ENCODE results near the gene TMF1. TPM values are rescaled to one million over a fixed set of nuclear protein-coding genes. Genes with fewer than 3 reads are reported as not detected.

TMF1 gene
- total RNA-seq, 1 donor from 2014 or later: 35.7 TPM

GRCh38 chr3:69005791-69006482 lies 46.2 kb downstream of the TMF1 start:
- no peak overlapping the region for H3K27ac Mint-ChIP-seq
- no peak for DNase-seq (ENCODE audit: low spot score)
- intact Hi-C loops (cut with micrococcal nuclease): no loop called here
- peaks cover 37% of the 10 kb centered on the region for H3K36me3 Mint-ChIP-seq (ENCODE audit: low read depth)
- H3K27me3 Mint-ChIP-seq (ENCODE audit: low read depth): no peaks in the 10 kb centered on the region
- H3K4me3 Mint-ChIP-seq (ENCODE audit: low read depth): no peak overlapping the region
- H3K9me3 Mint-ChIP-seq: no peaks in the 10 kb centered on the region
- H3K4me1 Mint-ChIP-seq (ENCODE audit: low read depth): no peaks in the 10 kb centered on the region

DNA sequence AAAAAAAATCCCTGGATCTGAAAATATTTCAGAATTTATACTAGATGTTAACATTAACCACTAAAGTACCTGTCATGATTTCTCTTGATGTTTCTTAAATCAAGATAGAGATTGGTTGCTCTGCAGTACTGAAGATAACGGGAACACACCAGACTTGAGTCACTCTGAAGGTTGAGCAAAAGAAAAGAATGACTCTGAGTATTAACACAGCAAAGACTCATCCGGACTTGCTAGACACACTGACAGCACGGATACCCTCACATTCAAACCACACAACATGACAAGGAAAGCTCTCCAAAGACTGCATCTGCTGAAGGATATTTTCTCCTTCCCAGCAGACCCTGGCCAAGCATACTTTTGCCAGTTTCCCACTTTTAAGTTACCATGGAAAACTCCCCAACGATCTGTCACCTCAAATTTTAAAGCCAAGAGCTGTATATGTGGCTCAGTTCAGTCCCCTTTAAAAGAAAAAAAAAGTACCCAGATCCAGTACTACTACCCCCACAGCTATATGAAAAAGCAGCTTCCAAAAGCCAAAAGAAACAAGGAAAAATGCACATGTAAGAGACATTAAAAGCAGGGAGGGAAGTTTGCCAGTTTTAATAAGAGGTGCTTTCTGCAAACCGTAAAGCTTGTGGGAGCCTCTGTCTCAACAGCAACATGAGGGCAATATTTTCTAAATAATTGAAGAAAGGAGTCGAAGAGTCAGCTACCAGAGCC lies 46.9 kb downstream of the TMF1 start:
- intact Hi-C loops (cut with micrococcal nuclease): no loop called here
- no peaks in the 10 kb centered on the region for H3K9me3 Mint-ChIP-seq
- no peak overlapping the region for H3K4me3 Mint-ChIP-seq (ENCODE audit: low read depth)
- H3K4me1 Mint-ChIP-seq (ENCODE audit: low read depth): peaks cover 1% of the 10 kb centered on the region
- no peak for DNase-seq (ENCODE audit: low spot score)
- H3K36me3 Mint-ChIP-seq (ENCODE audit: low read depth): peaks cover 32% of the 10 kb centered on the region
- H3K27ac Mint-ChIP-seq: no peak overlapping the region
- H3K27me3 Mint-ChIP-seq (ENCODE audit: low read depth): no peaks in the 10 kb centered on the region

- intact Hi-C loops (cut with micrococcal nuclease): no loop called here
- H3K4me1 Mint-ChIP-seq (ENCODE audit: low read depth): peaks cover 1% of the 10 kb centered on the region
- no peak overlapping the region for H3K4me3 Mint-ChIP-seq (ENCODE audit: low read depth)
- no peak for DNase-seq (ENCODE audit: low spot score)
- H3K27ac Mint-ChIP-seq: no peak overlapping the region
- H3K9me3 Mint-ChIP-seq: no peaks in the 10 kb centered on the region
- no peaks in the 10 kb centered on the region for H3K27me3 Mint-ChIP-seq (ENCODE audit: low read depth)
- peaks cover 33% of the 10 kb centered on the region for H3K36me3 Mint-ChIP-seq (ENCODE audit: low read depth)
Measured at GRCh38 chr3:69004138-69004537, 48.0 kb downstream of the TMF1 start.

DNA sequence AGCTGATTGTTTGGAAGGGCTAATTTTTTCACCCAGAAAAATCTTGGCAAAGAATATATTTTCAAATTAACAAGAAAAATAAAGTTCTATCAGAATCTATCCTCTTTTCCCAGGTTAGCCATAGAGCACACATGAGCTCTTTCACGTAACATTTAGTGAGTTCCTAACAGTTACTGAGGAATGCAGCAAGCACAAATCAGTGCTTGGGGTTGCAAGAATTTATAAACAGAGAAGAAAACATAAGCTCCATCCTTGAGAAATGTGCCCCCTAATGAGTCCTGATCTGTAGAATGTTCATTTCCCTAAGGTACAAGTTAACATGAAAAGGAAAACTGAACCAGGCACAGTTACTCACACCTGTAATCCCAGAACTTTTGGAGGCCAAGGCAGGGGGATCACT lies 52.5 kb downstream of the TMF1 start:
- H3K27ac Mint-ChIP-seq: no peak overlapping the region
- H3K4me3 Mint-ChIP-seq (ENCODE audit: low read depth): no peak overlapping the region

DNA sequence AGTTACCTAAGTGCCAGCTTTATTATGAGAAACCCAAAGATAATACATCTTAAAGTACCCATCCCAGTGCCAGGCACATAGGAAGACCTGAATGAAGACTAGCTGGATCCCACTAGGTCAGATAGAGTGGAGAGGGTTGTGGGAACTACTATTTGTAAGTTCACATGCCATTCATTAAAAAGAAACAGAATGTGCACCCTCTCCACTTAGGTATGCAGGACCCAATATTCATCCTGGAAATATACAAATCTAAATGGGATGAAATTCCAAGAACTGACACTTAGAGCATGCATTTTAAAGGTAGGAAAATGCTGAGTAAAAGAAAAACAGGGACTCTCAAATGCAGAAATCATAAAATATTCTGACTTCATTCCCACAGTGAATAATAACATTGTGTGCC lies 53.0 kb downstream of the TMF1 start:
- Mint-ChIP-seq H3K9me3 (no peaks in the 10 kb centered on the region), H3K36me3 (ENCODE audit: low read depth) (peaks cover 36% of the 10 kb centered on the region), H3K27ac (no peak overlapping the region), H3K4me3 (ENCODE audit: low read depth) (no peak overlapping the region), H3K4me1 (ENCODE audit: low read depth) (peaks cover 7% of the 10 kb centered on the region), H3K27me3 (ENCODE audit: low read depth) (no peaks in the 10 kb centered on the region)
- intact Hi-C loops (cut with micrococcal nuclease): no loop called here
- no peak for DNase-seq (ENCODE audit: low spot score)

More for the DNA sequence above, 52.5 kb downstream of the TMF1 start:
- Mint-ChIP-seq H3K36me3 (ENCODE audit: low read depth) (peaks cover 36% of the 10 kb centered on the region), H3K9me3 (no peaks in the 10 kb centered on the region), H3K4me1 (ENCODE audit: low read depth) (peaks cover 7% of the 10 kb centered on the region), H3K27me3 (ENCODE audit: low read depth) (no peaks in the 10 kb centered on the region)
- no peak for DNase-seq (ENCODE audit: low spot score)
- intact Hi-C loops (cut with micrococcal nuclease): no loop called here

DNA sequence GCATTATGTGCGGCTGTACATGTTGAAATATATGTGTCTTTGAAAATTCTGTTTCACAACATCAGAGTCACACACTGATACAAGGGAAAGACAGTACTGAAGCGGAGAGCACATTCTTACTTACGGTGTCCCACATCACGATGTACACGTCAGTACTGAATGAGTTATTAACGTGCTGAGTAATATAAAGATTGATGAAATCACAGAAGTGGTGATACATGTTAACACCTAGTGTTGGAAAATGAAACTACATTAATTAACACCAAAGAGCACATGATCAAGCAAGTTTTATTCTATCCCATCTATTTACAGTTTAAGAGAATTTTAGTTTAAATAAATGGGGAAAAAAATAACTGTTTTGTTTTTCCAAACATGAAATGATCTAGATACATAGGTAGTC lies 54.2 kb downstream of the TMF1 start:
- no peaks in the 10 kb centered on the region for H3K27me3 Mint-ChIP-seq (ENCODE audit: low read depth)
- intact Hi-C loops (cut with micrococcal nuclease): no loop called here
- H3K27ac Mint-ChIP-seq: no peak overlapping the region
- DNase-seq (ENCODE audit: low spot score): no peak
- no peak overlapping the region for H3K4me3 Mint-ChIP-seq (ENCODE audit: low read depth)
- H3K4me1 Mint-ChIP-seq (ENCODE audit: low read depth): peaks cover 7% of the 10 kb centered on the region
- peaks cover 40% of the 10 kb centered on the region for H3K36me3 Mint-ChIP-seq (ENCODE audit: low read depth)
- no peaks in the 10 kb centered on the region for H3K9me3 Mint-ChIP-seq

DNA sequence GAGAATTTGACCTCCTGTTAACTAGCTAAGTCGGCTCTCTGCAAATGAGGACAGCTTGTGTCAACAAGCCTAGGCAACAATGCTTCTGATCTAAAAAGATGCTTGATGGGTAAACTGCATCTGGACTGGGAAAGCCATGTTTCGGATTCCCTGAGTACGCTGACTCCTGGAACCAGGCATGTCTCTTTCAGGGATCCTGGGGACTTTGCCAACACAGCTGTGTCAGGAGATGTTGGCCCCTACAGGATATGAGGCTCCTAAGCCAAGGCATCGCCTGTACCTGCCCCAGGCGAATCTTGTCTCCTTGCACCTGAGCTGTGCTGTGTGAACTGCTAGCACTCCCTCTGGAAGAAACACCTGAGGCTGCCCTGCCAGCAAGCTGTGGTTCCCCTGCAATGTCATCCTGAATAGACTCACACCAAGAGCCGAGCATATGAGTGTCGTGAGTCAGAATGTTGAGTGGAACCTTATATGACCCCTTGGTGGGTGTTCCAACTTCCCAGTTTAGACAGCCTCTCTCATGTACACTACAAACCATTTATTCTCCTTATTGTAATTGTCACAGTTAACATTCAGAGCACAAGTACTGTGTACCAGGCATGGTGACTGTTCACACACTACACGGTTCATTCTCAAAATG lies 55.7 kb downstream of the TMF1 start:
- Mint-ChIP-seq H3K9me3 (no peaks in the 10 kb centered on the region), H3K36me3 (ENCODE audit: low read depth) (peaks cover 46% of the 10 kb centered on the region), H3K4me3 (ENCODE audit: low read depth) (no peak overlapping the region), H3K4me1 (ENCODE audit: low read depth) (peaks cover 7% of the 10 kb centered on the region), H3K27me3 (ENCODE audit: low read depth) (no peaks in the 10 kb centered on the region), H3K27ac (no peak overlapping the region)
- no peak for DNase-seq (ENCODE audit: low spot score)
- intact Hi-C loops (cut with micrococcal nuclease): no loop called here

- intact Hi-C loops (cut with micrococcal nuclease): no loop called here
- H3K9me3 Mint-ChIP-seq: no peaks in the 10 kb centered on the region
- H3K27me3 Mint-ChIP-seq (ENCODE audit: low read depth): no peaks in the 10 kb centered on the region
- H3K36me3 Mint-ChIP-seq (ENCODE audit: low read depth): peaks cover 56% of the 10 kb centered on the region
- no peak for DNase-seq (ENCODE audit: low spot score)
- H3K27ac Mint-ChIP-seq: no peak overlapping the region
- H3K4me3 Mint-ChIP-seq (ENCODE audit: low read depth): no peak overlapping the region
- H3K4me1 Mint-ChIP-seq (ENCODE audit: low read depth): no peaks in the 10 kb centered on the region
Measured at GRCh38 chr3:68988740-68989139, 63.4 kb downstream of the TMF1 start.

DNA sequence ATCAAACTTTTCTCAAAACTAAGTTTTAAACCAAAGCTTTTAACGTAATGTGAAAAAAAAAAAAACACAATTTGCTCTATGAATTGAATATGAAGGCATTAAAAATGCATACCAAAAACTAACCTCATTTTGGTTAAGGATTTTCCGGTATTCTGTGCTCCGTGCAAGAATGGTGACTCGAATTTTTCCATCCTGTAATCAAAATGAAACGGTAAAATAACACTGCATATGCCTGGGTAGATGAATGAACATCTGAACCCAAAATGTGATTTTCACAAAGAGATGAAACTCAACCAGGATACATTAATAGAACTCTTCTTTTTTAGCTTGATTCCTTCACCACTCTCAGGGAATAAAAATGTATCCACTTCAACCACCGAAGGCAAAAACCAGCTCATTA lies 64.8 kb downstream of the TMF1 start:
- Mint-ChIP-seq H3K36me3 (ENCODE audit: low read depth) (peaks cover 48% of the 10 kb centered on the region), H3K4me1 (ENCODE audit: low read depth) (no peaks in the 10 kb centered on the region), H3K27ac (no peak overlapping the region), H3K4me3 (ENCODE audit: low read depth) (no peak overlapping the region), H3K27me3 (ENCODE audit: low read depth) (no peaks in the 10 kb centered on the region), H3K9me3 (no peaks in the 10 kb centered on the region)
- intact Hi-C loops (cut with micrococcal nuclease): no loop called here
- DNase-seq (ENCODE audit: low spot score): no peak

- H3K4me3 Mint-ChIP-seq (ENCODE audit: low read depth): no peak overlapping the region
- peaks cover 44% of the 10 kb centered on the region for H3K36me3 Mint-ChIP-seq (ENCODE audit: low read depth)
- H3K27me3 Mint-ChIP-seq (ENCODE audit: low read depth): no peaks in the 10 kb centered on the region
- DNase-seq (ENCODE audit: low spot score): no peak
- intact Hi-C loops (cut with micrococcal nuclease): no loop called here
- no peak overlapping the region for H3K27ac Mint-ChIP-seq
- H3K4me1 Mint-ChIP-seq (ENCODE audit: low read depth): no peaks in the 10 kb centered on the region
- H3K9me3 Mint-ChIP-seq: no peaks in the 10 kb centered on the region
Measured at GRCh38 chr3:68986496-68987208, 65.5 kb downstream of the TMF1 start.

DNA sequence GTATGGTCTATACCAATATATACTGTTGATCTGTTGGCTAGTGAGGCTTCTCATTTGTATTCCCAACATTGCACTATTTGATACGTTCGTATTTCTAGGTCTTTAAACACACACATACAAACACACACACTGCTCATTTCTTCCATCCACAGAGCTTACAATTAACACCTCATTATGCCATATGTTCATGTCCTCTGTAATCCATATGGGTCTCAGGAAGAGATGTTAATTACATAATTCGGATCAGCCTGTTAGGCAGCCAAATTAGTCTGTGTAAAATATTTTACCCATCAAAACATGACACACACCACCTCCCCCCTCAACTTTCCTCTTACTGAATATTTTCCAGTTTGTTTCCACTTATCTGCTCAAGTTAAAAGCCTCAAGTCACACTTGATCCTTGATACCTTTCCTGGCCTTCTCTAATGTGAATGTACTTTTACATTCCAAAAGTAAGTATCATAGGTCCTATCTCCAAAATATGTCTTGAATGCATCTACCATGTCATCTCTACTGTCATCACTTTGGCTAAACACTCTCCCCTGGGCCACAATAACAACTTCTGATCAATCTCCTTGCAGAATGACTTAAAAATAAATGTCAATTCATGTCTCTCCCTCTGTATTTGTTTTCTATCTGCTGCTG lies 66.9 kb downstream of the TMF1 start:
- H3K27me3 Mint-ChIP-seq (ENCODE audit: low read depth): no peaks in the 10 kb centered on the region
- H3K36me3 Mint-ChIP-seq (ENCODE audit: low read depth): peaks cover 52% of the 10 kb centered on the region
- no peaks in the 10 kb centered on the region for H3K4me1 Mint-ChIP-seq (ENCODE audit: low read depth)
- intact Hi-C loops (cut with micrococcal nuclease): no loop called here
- H3K4me3 Mint-ChIP-seq (ENCODE audit: low read depth): no peak overlapping the region
- no peak overlapping the region for H3K27ac Mint-ChIP-seq
- no peaks in the 10 kb centered on the region for H3K9me3 Mint-ChIP-seq
- DNase-seq (ENCODE audit: low spot score): no peak

DNA sequence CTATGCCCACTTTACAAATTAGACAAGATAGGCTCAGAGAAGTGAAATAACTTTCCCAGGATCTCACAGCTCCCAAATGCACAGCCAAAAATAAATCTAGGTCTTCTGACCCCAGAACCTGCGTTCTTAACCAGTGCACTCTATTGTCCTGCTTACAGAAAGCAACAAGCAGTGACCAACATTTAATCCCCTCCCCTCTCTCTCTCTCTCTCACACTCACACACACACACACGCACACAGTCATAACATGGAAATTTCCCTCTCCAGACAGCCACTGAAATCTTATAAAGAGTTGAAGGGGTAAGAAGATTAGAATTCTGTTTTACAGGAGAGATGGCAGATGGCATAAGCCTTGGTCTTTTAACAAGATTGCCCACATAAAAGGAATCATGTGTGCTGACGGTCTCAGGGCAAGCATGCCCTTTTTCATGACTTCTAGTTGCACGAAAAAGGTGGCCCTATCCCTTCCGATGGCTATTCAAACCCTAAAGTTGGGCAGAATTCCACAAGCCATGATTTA lies 68.1 kb downstream of the TMF1 start:
- intact Hi-C loops (cut with micrococcal nuclease): no loop called here
- DNase-seq (ENCODE audit: low spot score): no peak

More for the DNA sequence above, 68.1 kb downstream of the TMF1 start:
- H3K36me3 Mint-ChIP-seq (ENCODE audit: low read depth): peaks cover 52% of the 10 kb centered on the region
- H3K27me3 Mint-ChIP-seq (ENCODE audit: low read depth): no peaks in the 10 kb centered on the region
- H3K4me3 Mint-ChIP-seq (ENCODE audit: low read depth): no peak overlapping the region
- no peaks in the 10 kb centered on the region for H3K4me1 Mint-ChIP-seq (ENCODE audit: low read depth)
- no peak overlapping the region for H3K27ac Mint-ChIP-seq
- H3K9me3 Mint-ChIP-seq: no peaks in the 10 kb centered on the region
